Cardiac septum (tissue), 1 donor: Measurements from ENCODE around the gene NDC80. TPM values are rescaled to one million over a fixed set of nuclear protein-coding genes. Genes with fewer than 3 reads are reported as not detected.
A peak's percentile ranks its signal among the peaks of the same experiment; 100 is the strongest.

Experiments used
- DNase-seq: peaks from one replicate; pipeline ENCODE4 v3.0.0-alpha.2; 2020; ENCODE audit warnings: low spot score
- intact Hi-C: fragments of 100-400 bp; cut with DNase I; formaldehyde crosslinking; loops from one replicate; pipeline ENCODE4 v1.14.0; 2022
- total RNA-seq: library from RNA; stranded (reverse); fragmentation: NEBNext Ultra II Directional; extraction: Animal tissue kit (Norgen Biotek cat#: 25700); gene quantifications from one replicate; pipeline ENCODE4 v1.2.1, GENCODE V29; 2021
- donor health status: DM: no; HTN: no; CAD: no.

NDC80 gene
- total RNA-seq, 1 donor from 2014 or later = 0.57 TPM

DNA sequence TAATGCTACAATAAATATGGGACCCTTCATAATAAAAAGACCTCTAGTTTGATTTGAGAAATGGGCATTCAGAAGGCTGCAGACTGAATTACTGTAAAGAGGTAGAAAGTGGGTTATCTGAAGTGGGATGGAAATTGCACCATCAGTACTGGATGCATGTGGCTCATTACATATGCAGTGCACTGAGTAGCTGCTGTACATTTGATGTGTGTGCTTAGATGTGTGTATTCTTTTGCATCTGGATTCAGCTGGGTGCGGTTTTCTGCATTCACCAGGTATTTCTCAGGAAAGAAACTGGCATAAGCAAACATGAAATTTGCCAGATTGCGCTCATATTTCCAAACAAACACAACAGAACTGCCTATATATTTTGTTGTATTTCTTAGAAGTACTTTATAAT lies 38.2 kb downstream of the NDC80 start:
- no peak for DNase-seq
- intact Hi-C loops = no loop called here

DNA sequence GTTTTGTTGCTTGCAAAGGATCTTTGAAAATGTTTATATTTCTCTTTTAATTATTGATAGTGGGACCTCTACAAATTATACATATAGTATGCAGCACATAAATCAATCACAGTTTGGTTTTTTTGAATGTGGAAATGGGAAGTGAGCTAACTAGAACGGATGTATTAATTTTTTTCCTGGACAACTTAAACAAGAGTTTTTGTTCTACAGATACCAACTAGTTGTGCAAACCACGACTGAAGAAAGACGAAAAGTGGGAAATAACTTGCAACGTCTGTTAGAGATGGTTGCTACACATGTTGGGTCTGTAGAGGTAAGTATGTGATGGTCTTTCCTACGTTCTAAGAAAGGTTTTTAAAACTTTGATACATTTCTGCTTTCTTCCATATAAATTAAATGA lies 39.2 kb downstream of the NDC80 start:
- DNase-seq = no peak
- intact Hi-C loops = no loop called here

DNA sequence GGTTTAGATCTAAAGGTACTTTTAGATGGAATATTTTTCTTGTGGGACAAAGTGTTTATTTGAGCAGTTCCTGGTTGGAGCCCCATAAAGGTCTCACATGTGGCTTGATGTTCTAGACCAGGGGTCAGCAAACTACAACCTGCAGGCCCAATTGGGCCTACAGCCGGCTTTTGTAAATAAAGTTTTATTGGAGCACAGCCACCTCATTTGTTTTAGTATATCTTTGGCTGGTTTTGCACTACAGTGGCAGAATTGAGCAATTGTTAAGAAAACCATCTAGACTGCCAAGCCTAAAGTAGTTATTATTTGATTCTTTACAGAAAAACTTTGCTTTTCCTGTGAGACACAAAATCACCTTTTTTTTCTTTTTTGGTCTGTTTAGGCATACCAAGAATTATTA lies 41.6 kb downstream of the NDC80 start:
- intact Hi-C loops = no loop called here
- DNase-seq = no peak

DNA sequence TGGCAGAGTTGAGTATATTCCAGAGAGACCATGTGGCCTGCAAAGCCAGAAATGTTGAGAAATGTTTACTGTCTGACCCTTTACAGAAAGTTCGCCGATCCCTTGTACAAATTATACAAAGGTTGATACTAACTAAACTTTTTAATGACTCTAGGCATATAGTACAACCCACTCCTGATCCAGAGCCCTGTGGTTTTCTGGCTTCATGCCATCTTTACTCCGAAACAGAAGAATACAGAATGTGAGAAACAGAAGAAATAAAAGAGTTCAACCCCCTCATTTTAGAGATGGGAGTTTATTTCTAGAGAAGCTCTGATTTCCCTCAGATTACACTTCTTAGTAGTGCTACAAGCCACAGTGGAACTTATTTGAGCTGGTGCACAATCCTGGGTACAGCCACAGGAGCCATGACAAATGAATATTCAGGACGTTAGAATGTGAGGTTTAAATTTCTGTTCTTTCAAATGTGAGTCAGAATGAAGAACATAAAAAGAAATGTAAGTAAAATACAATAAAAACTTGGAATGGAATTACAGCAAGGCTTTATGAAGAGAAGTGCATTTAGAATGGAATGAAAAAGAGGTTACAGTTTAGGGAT lies 46.1 kb downstream of the NDC80 start:
- DNase-seq = no peak
- intact Hi-C loops = no loop called here

DNA sequence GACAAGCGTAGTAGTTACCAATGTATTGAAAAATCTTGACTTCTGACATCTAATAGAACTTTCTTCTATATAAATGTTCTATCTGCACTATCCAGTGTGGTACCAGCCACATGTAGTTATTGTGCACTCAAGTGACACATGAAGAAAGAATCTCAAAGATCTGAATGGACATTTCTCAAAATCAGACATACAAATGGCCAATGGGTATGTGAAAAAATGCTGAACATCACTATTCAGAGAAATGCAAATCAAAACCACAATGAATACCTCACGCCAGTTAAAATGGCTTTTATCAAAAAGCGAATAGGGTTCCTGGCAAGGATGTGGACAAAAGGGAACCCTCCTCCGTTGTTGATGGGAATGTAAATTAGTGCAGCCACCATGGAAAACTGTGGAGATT lies 46.7 kb downstream of the NDC80 start:
- intact Hi-C loops = no loop called here
- no peak for DNase-seq

DNA sequence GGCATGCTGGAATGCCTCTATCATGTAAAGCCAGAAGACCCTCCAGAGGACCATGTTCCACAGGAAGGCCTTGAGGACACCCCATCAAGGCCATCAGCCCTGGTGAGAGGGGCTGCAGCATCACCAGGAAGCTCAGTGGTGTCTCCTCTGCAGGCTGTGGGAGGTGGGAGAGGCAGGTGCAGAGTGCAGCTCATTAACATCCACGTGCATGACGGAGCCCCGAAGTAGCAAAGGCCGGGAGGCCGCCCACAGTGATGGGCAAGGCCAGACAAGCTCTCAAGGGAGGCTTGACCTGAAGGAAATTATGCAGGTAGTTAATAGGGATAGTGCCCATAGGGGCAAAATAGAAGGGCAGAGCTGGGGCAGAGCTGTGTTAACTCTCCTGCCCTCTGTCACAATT lies 53.9 kb downstream of the NDC80 start:
- no peak for DNase-seq
- intact Hi-C loops = no loop called here

DNA sequence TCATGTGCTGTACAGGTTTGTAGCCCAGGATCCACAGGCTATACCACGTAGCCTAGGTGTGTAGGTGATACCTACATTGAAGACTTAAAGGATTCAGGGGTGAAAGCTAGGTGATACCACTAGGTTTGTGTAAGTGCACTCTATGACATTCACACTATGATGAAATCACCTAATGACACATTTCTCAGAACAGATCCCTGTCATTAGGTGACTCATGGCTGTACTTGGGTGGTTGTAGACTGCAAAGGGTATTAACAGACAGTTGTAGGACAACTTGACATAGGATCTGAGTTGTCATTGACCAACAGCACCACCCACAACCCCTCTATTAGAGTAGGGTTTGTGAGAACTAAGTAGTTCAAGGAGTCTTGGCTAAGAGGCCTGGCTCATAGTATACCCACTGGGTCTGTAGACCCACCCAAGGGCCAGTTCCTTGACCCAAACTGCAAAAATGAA lies 56.5 kb downstream of the NDC80 start:
- intact Hi-C loops = no loop called here
- no peak for DNase-seq

DNA sequence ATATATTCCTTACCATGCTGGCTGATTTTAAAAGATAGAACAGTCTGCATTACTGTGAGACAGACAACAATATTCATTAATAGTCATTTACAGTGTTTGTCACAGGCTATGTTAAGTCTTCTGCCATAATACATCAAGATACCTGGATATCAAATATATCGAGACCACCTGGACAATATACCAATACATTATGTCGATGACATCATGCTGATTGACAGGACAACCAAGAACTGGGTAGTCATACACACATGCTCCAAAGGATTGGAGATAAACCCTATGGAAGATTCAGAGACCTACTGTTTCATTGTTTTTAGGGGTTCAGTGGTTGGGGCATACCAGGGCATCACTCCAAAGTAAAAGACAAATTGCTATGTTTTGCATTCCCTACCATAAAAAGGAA lies 57.6 kb downstream of the NDC80 start:
- intact Hi-C loops = no loop called here
- DNase-seq = no peak

DNA sequence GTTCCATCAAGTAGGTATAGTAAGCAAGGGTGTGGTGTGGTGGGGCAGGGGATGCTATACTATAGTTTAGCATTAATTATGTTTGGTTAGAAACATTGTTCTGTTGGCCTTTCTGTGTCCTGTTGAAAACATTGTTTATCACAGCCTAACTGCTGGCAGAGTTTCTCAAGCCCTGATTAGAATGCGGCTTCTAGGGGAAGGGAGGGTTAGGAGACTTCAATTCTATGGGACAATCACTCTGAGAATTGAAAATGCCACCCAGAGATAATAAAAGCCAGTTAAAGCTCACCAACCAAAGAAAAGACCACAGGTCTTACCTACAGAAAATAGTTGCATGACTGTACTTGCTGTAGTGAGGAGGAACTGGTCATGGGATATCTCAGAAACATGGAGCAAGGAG lies 64.2 kb downstream of the NDC80 start:
- intact Hi-C loops = no loop called here
- DNase-seq = no peak

DNA sequence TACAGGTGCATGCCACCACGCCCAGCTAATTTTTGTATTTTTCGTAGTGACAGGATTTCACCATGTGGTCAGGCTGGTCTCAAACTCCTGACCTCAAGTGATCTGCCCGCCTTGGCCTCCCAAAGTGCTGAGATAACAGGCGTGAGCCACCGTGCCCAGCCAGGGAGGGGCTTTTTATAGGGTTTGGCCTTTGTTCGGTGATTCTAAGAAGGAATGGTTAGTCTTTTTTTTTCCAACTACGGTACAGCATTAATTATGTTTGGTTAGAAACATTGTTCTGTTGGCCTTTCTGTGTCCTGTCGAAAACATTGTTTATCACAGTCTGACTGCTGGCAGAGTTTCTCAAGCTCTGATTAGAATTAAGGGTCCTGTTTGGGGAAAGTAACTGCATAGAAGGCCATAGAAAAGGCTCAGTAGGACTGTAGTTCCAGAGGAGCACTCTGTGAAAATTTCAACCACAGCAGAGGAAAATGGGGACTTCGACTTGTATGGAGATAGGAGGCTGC lies 64.8 kb downstream of the NDC80 start:
- no peak for DNase-seq
- intact Hi-C loops = no loop called here

DNA sequence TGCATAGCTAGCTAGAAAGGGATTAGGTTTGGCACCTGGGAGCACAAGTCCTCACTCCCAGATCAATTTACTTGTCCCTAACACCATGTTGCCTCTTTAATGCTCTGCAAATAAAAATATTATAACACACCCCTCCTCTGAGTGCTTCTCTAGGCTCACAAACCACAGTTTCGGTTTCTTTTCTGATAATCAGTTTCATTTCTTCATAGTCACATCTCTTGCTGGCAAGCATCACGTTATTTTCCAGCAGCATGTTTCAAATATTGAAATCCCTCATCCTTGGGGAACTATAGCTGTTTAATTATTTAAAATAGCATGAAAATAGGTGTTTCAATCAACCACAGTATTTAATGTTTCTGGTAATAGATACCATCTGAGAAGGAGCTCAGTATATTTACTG lies 70.3 kb downstream of the NDC80 start:
- intact Hi-C loops = no loop called here
- no peak for DNase-seq

DNA sequence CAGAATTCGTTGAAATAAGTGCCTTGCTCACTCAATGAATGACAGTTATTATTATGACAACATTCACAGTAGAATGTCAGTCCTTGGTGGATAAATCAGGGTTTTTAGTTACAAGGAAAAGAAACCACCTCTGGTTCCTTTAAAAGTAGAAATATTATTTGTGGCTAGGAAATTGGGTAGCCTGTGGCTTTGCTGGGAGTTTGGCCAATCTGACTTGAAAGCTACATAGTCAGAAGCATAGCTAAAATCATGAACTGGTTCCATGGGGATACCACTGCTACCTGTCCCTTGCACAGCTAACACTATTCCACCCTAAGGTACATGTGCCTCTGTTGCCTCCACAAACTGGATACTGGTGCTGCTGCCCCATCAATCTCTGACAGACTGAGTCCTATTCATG lies 71.4 kb downstream of the NDC80 start:
- no peak for DNase-seq
- intact Hi-C loops = no loop called here

DNA sequence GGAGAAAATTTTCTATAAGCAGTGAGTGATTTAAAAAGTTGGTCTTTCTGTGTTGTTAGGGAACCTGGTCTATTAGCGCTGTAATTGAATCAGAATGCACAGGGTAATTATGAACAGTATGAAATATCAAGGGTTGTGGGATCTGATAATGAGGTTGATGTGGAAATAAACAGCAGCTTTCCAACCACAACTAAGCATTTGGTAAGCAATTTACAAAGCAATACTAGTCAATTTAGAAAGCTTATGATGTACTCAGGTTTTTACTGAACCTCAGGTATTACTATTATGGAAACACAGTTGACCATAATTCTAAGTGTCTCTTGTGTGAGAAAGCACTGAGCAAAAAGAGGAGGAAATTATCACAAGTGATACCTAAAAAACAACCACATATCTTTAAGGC lies 73.2 kb downstream of the NDC80 start:
- DNase-seq = no peak
- intact Hi-C loops = no loop called here

DNA sequence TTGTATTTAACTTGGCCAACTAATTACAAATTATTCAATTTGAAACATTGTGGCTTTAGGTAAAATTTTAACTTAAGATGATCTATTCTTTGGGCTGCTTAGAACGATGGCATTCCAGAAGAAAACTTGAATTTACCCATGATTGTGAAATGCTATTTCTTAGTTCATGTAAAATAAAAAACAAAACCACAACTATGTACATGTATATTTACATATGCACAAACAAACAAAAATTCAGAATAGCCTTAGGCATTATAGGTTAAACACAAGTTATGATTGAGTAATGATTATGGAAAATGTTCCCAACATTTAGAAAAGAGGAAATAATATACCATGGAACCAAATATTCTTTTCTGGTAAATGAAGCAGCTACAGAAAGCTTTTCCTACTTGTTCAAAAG lies 80.6 kb downstream of the NDC80 start:
- DNase-seq = no peak
- intact Hi-C loops = no loop called here

DNA sequence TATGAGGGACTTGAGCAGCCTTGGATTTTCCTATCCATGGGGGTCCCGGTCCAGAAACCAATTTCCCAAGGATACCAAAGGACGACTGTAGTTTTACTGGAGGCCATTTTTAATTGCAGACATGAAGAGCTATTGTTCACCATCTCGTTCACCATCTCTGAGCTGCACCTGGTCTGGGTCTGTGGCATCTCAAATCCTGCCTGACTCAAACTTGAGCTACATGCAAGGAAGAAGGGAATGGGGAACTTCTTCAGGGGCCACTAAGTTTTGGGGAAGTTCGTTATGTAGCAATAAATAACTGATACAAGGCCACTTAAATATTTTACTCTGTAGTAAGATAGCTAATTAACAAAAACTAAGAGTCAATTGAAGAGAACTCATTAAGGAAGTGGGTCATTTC lies 82.1 kb downstream of the NDC80 start:
- no peak for DNase-seq
- intact Hi-C loops = no loop called here

DNA sequence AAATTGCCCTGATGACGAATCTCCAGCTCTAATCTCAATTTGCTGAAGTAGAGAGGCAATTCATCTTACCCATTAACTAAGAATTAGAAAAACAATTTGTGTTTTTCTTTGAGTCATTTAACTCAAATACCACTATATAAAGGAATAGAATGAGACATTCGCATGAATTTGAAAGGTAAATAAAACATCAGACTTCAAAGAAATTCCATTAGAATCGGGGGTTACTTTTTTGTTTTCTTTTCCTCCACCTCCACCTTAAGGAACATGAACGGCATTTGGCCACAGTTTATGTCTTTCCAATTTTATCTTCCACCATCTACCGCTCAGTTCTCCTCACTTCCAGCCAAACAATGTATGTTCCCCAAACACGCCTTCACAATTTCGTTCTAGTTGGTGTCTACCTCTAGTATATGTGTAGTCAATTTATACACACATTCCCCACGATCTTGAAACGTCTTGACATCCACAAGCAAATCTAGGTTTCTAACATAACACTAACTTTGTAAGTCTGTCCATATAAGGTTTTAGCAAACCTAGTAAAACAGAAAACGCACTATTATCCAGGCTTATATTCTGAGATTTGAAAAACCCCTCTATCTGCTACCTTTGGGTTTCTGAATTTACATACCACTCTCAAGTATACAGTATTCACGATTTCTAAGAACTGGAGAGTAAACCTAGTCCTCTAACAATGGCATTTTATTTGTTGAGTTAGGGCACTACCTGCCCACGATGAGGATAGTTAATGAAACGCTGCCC lies 83.0 kb downstream of the NDC80 start:
- no peak for DNase-seq
- intact Hi-C loops = no loop called here

DNA sequence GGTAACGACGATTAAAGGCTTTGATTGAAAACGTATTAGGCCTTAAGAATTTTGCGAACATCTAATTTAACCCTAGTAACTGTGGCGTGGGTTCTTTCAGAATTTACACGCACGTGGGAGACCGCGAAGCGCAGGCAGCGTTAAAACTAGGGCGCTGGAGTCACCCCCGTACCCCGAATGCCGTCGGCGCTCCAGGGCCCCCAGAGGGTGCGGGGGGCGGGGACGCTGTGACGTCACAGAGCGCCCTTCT lies 83.5 kb downstream of the NDC80 start:
- intact Hi-C loops = loop anchor here (5.0 kb wide), 2 partner anchors 83 to 357 kb away; partner anchors contain the start of genes LPIN2, METTL4 and NDC80
- DNase-seq = no peak

DNA sequence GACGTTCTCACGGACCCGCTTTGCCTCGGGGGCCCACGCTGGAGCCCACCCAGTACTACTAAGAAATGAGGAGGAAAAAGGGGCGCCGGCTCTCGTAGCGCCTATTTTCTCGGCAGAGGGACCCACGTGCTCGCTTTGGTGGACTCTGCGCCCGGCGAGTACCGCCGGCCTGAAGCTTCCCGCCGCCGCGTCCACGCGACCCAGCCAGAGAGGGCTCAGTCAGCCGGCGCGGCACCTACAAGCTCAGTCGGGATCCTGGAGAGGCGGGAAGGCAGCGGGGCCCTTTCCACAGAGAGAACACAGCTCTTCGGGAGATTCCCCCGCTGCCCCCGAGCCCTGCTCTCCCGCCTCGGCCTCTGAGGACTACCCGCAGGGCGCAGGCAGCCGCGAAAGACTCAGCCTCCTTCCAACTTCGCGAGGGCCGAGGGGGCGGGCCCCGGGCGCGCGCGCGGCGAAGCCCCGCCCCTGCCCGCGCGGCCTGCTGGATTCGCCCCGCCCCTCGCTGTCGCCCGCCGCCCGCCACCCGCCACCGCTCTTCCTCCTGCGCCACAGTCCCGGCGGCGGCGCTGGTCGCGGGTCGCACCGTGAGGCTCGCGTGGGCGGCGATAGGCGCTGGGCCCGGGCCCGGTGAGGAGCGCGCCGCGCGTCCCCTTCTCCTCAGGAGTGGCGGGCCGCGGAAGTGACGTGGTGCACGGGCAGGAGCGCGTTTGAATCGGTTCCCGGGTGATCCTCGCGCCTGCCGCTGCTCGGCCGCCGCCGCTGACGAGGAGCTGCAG lies 84.0 kb downstream of the NDC80 start, which contains the start of gene SMCHD1:
Gene SMCHD1 (plus strand): TSS at position 549 of the 776 bp plus-strand sequence. CDS start 350 bp downstream, outside the sequence.
- intact Hi-C loops = loop anchor here (5.0 kb wide), 2 partner anchors 83 to 357 kb away; partner anchors contain the start of genes LPIN2, METTL4 and NDC80
- peak; percentile 93 for DNase-seq

DNA sequence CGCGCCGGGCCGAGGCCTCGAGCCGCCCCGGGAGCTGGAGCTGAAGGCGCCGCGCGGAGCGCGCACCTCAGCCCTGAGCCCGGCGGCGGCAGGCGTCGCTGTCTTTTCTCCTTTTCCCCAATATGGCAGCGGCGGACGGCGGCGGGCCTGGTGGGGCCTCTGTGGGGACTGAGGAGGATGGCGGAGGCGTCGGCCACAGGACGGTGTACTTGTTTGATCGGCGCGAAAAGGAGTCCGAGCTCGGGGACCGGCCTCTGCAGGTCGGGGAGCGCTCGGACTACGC lies 84.5 kb downstream of the NDC80 start:
- intact Hi-C loops = loop anchor here (5.0 kb wide), 2 partner anchors 84 to 356 kb away; partner anchors contain the start of genes LPIN2, METTL4 and NDC80
- no peak for DNase-seq

DNA sequence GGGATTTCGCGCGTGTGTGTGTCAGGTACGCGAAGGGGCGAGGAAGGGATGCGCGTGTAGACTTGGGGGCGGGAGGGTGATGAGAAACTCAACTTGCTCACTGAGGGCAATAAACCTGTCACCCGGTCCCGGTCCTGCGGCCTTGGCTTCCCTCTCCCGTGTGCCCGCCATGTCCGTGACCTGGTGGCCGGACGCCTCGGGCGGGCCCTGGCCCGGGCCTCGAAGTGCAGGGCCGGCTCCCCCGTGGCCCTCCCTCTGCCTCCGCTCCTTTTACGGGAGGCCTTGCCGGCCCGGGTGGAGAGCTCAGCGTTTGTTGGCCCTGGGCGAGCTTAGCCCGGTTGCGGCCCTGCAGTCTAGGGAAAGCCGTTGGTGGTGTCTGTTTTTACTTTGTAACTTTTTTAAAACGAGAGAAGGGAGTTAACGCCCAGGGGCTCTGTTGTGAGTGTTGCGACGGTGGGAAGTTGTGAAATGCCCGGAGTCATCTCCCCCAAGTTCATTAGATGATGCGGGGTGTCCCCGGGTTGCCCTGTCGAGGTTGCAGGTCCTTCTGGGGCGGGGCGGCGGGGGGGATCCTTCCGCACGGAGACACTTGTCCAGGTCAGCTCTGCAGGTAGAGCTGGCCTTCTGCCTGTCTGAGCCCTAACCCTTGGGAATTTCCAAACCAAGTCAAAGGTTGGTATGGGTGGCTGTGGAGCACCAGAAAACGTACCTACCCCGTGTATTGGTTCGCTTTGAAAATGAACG lies 85.1 kb downstream of the NDC80 start:
- peak; percentile 89 for DNase-seq
- intact Hi-C loops = loop anchor here (5.0 kb wide), 2 partner anchors 84 to 356 kb away; partner anchors contain the start of genes LPIN2, METTL4 and NDC80
